SK-N-SH treated with all-trans-retinoic acid at 6 μM for 48 hours (cell line): Measurements from ENCODE around the gene DOCK2.

Source experiments
- ATAC-seq: fragments of 200-7000 bp; cut with Tn5 transposase; 3 replicates; pipeline ENCODE4 v1.9.1; 2020; ENCODE audit warnings: mild to moderate bottlenecking, moderate library complexity
- ARNTL ChIP-seq: fragments of 450-650 bp; formaldehyde crosslinking; IDR thresholded peaks from 2 replicates; pipeline ENCODE4 v1.5.0; 2020; ENCODE audit warnings: low read depth, mild to moderate bottlenecking, moderate library complexity, borderline replicate concordance
- BACH2 ChIP-seq: fragments of 250-450 bp; sonication (Bioruptor Pico); IDR thresholded peaks from 2 replicates; pipeline ENCODE4 v1.9.0; 2021; ENCODE audit warnings: mild to moderate bottlenecking, borderline replicate concordance
- CREB5 ChIP-seq: fragments of 250-450 bp; sonication (Bioruptor Pico); IDR thresholded peaks from 2 replicates; pipeline ENCODE4 v1.5.1; 2020; ENCODE audit warnings: low read depth, mild to moderate bottlenecking, moderate library complexity
- CSDC2 ChIP-seq: fragments of 250-450 bp; sonication (Bioruptor Pico); IDR thresholded peaks from 2 replicates; pipeline ENCODE4 v1.5.0; 2020; ENCODE audit warnings: mild to moderate bottlenecking, moderate library complexity
- ESRRG ChIP-seq: fragments of 250-450 bp; sonication (Bioruptor Pico); IDR thresholded peaks from 2 replicates; pipeline ENCODE4 v1.6.1; 2021; ENCODE audit warnings: mild to moderate bottlenecking
- GLIS3 ChIP-seq: fragments of 250-450 bp; sonication (Bioruptor Pico); IDR thresholded peaks from 2 replicates; pipeline ENCODE4 v1.5.0; 2020; ENCODE audit warnings: mild to moderate bottlenecking, moderate library complexity
- ISL1 ChIP-seq: fragments of 250-450 bp; sonication (Bioruptor Pico); IDR thresholded peaks from 2 replicates; pipeline ENCODE4 v2.1.2; 2022; ENCODE audit warnings: mild to moderate bottlenecking, moderate library complexity
- OSR1 ChIP-seq: fragments of 250-450 bp; sonication (Bioruptor Pico); IDR thresholded peaks from 2 replicates; pipeline ENCODE4 v1.8.0; 2022; ENCODE audit warnings: moderate library complexity, mild to moderate bottlenecking, inconsistent platforms
- PATZ1 ChIP-seq: fragments of 250-450 bp; sonication (Bioruptor Pico); IDR thresholded peaks from 2 replicates; pipeline ENCODE4 v1.8.0; 2020; ENCODE audit warnings: mild to moderate bottlenecking, moderate library complexity, borderline replicate concordance
- PPARA ChIP-seq: fragments of 250-450 bp; sonication (Bioruptor Pico); IDR thresholded peaks from 2 replicates; pipeline ENCODE4 v1.5.0; 2020; ENCODE audit warnings: mild to moderate bottlenecking, borderline replicate concordance
- RARB ChIP-seq: fragments of 250-450 bp; sonication (Bioruptor Pico); IDR thresholded peaks from 2 replicates; pipeline ENCODE4 v1.8.0; 2021; ENCODE audit warnings: mild to moderate bottlenecking, moderate library complexity
- SNAI2 ChIP-seq: fragments of 250-450 bp; sonication (Bioruptor Pico); IDR thresholded peaks from 2 replicates; pipeline ENCODE4 v1.5.0; 2020; ENCODE audit warnings: mild to moderate bottlenecking, moderate library complexity
- TCF4 ChIP-seq: fragments of 250-450 bp; sonication (Bioruptor Pico); IDR thresholded peaks from 2 replicates; pipeline ENCODE4 v1.8.0; 2021; ENCODE audit warnings: mild to moderate bottlenecking, moderate library complexity, borderline replicate concordance
- TOX ChIP-seq: fragments of 250-450 bp; sonication (Bioruptor Pico); IDR thresholded peaks from 2 replicates; pipeline ENCODE4 v1.8.0; 2021; ENCODE audit warnings: mild to moderate bottlenecking, moderate library complexity, borderline replicate concordance
- TSHZ2 ChIP-seq: fragments of 250-450 bp; sonication (Bioruptor Pico); IDR thresholded peaks from 2 replicates; pipeline ENCODE4 v1.5.0; 2020; ENCODE audit warnings: mild to moderate bottlenecking, moderate library complexity
- ZC3H10 ChIP-seq: fragments of 250-450 bp; sonication (Bioruptor Pico); IDR thresholded peaks from 2 replicates; pipeline ENCODE4 v1.5.1; 2021; ENCODE audit warnings: mild to moderate bottlenecking, moderate library complexity
- ZFP3 ChIP-seq: fragments of 250-450 bp; sonication (Bioruptor Pico); IDR thresholded peaks from 2 replicates; pipeline ENCODE4 v1.5.0; 2020; ENCODE audit warnings: mild to moderate bottlenecking, moderate library complexity
- ZFP30 ChIP-seq: fragments of 450-650 bp; formaldehyde crosslinking; IDR thresholded peaks from 2 replicates; pipeline ENCODE4 v1.5.0; 2022; ENCODE audit warnings: mild to moderate bottlenecking, moderate library complexity
- ZNF565 ChIP-seq: fragments of 450-650 bp; formaldehyde crosslinking; conservative IDR thresholded peaks from 2 replicates; pipeline ENCODE4 v1.5.0; 2020; ENCODE audit warnings: low read depth, mild to moderate bottlenecking, moderate library complexity
- ZNF70 ChIP-seq: fragments of 450-650 bp; formaldehyde crosslinking; IDR thresholded peaks from 2 replicates; pipeline ENCODE4 v1.5.0; 2020; ENCODE audit warnings: mild to moderate bottlenecking, moderate library complexity
- ZNF8 ChIP-seq: fragments of 450-650 bp; formaldehyde crosslinking; IDR thresholded peaks from 2 replicates; pipeline ENCODE4 v1.5.0; 2020; ENCODE audit warnings: mild to moderate bottlenecking, moderate library complexity
- TF ChIP-seq, protein P1 (sequence below): fragments of 250-450 bp; sonication (Bioruptor Pico); IDR thresholded peaks from 2 replicates; pipeline ENCODE4 v1.5.1; 2021; ENCODE audit warnings: mild to moderate bottlenecking, moderate library complexity
- TF ChIP-seq, protein P2 (sequence below): fragments of 250-450 bp; sonication (Bioruptor Pico); IDR thresholded peaks from 2 replicates; pipeline ENCODE4 v1.8.0; 2021; ENCODE audit warnings: low read depth, mild to moderate bottlenecking, moderate library complexity, borderline replicate concordance

Gene DOCK2

GRCh38 chr5:169695025-169695625 lies 58.0 kb downstream of the DOCK2 start:
- ATAC-seq: peak; percentile 53
- TF ChIP-seq OSR1 (CRISPR knock-in tag) (no peak), ISL1 (CRISPR knock-in tag) (peak; percentile 18; the same call in 1 of the 2 replicates)

- TF ChIP-seq, protein P1, sequence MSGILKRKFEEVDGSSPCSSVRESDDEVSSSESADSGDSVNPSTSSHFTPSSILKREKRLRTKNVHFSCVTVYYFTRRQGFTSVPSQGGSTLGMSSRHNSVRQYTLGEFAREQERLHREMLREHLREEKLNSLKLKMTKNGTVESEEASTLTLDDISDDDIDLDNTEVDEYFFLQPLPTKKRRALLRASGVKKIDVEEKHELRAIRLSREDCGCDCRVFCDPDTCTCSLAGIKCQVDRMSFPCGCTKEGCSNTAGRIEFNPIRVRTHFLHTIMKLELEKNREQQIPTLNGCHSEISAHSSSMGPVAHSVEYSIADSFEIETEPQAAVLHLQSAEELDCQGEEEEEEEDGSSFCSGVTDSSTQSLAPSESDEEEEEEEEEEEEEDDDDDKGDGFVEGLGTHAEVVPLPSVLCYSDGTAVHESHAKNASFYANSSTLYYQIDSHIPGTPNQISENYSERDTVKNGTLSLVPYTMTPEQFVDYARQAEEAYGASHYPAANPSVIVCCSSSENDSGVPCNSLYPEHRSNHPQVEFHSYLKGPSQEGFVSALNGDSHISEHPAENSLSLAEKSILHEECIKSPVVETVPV: peak; percentile 79; the same call in 1 of the 2 replicates
- no peak for TF ChIP-seq ZFP30 (CRISPR knock-in tag)
- no peak; the same call in 1 of the 2 replicates for TF ChIP-seq SNAI2
- TF ChIP-seq RARB (CRISPR knock-in tag): no peak
- no peak for TF ChIP-seq BACH2 (CRISPR knock-in tag)
- TF ChIP-seq PPARA (CRISPR knock-in tag): no peak
- TF ChIP-seq ZNF70 (CRISPR knock-in tag): no peak
- no peak for TF ChIP-seq CSDC2 (CRISPR knock-in tag)
- peak; percentile 81 for TF ChIP-seq CREB5 (CRISPR knock-in tag)
- TF ChIP-seq ZNF565 (CRISPR knock-in tag): no peak
- peak; percentile 95 for TF ChIP-seq ISL1 (CRISPR knock-in tag)
- no peak for TF ChIP-seq OSR1 (CRISPR knock-in tag)
- TF ChIP-seq ESRRG: no peak
- no peak for TF ChIP-seq GLIS3
- no peak for TF ChIP-seq ARNTL (CRISPR knock-in tag)
- TF ChIP-seq ZFP3 (CRISPR knock-in tag): no peak; the same call in 1 of the 2 replicates
- TF ChIP-seq PATZ1 (CRISPR knock-in tag): peak; percentile 99
- TF ChIP-seq ZNF8: peak; percentile 34; the same call in 1 of the 2 replicates
- TF ChIP-seq TSHZ2 (CRISPR knock-in tag): no peak
- TF ChIP-seq ZC3H10 (CRISPR knock-in tag): peak; percentile 95
- TF ChIP-seq, protein P2, sequence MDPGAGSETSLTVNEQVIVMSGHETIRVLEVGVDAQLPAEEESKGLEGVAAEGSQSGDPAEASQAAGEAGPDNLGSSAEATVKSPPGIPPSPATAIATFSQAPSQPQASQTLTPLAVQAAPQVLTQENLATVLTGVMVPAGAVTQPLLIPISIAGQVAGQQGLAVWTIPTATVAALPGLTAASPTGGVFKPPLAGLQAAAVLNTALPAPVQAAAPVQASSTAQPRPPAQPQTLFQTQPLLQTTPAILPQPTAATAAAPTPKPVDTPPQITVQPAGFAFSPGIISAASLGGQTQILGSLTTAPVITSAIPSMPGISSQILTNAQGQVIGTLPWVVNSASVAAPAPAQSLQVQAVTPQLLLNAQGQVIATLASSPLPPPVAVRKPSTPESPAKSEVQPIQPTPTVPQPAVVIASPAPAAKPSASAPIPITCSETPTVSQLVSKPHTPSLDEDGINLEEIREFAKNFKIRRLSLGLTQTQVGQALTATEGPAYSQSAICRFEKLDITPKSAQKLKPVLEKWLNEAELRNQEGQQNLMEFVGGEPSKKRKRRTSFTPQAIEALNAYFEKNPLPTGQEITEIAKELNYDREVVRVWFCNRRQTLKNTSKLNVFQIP (CRISPR knock-in tag): 0 out of 2 replicates have a peak, but pooled peaks have one; percentile 10
- no peak; the same call in 1 of the 2 replicates for TF ChIP-seq TCF4 (CRISPR knock-in tag)
- TF ChIP-seq TOX (CRISPR knock-in tag): peak; percentile 77; the same call in 1 of the 2 replicates
- ATAC-seq: peak; percentile 90
These were observed 58.9 kb downstream of the DOCK2 start for GRCh38 chr5:169695919-169696490.
